IPS-20b (cell line): ENCODE measurements around the gene MLC1.

Experiments used
- H3K27ac ChIP-seq: one replicate; pipeline ENCODE4 v1.5.1; 2013; ENCODE audit warnings: low read length
- H3K27me3 ChIP-seq: 2 replicates; pipeline ENCODE4 v1.6.1; 2013; ENCODE audit warnings: mild to moderate bottlenecking, low read length, inconsistent platforms; ENCODE audit not compliant: insufficient read depth
- H3K36me3 ChIP-seq: 2 replicates; pipeline ENCODE4 v1.6.1; 2013; ENCODE audit warnings: low read depth, mild to moderate bottlenecking, inconsistent platforms, low read length, moderate library complexity; ENCODE audit not compliant: insufficient read depth
- H3K4me1 ChIP-seq: 2 replicates; pipeline ENCODE4 v1.6.1; 2013; ENCODE audit warnings: mild to moderate bottlenecking, control low read depth, inconsistent platforms, low read length, moderate library complexity; ENCODE audit not compliant: insufficient read depth
- H3K4me3 ChIP-seq: 2 replicates; pipeline ENCODE4 v1.5.1; 2013; ENCODE audit warnings: mild to moderate bottlenecking, low read length, inconsistent platforms
- H3K9ac ChIP-seq: 2 replicates; pipeline ENCODE4 v1.6.1; 2013; ENCODE audit warnings: low read depth, mild to moderate bottlenecking, inconsistent platforms, low read length, moderate library complexity
- H3K9me3 ChIP-seq: 2 replicates; pipeline ENCODE4 v1.6.1; 2013; ENCODE audit warnings: mild to moderate bottlenecking, low read depth, low read length, inconsistent platforms; ENCODE audit not compliant: insufficient read depth

The MLC1 gene

GRCh38 chr22:50117168-50117762, 32.0 kb upstream of the MLC1 start:
- no peak overlapping the region for H3K4me3 ChIP-seq
- H3K27me3 ChIP-seq: no peaks in the 10 kb centered on the region
- no peak overlapping the region for H3K9ac ChIP-seq
- no peaks in the 10 kb centered on the region for H3K4me1 ChIP-seq
- no peaks in the 10 kb centered on the region for H3K36me3 ChIP-seq
- H3K9me3 ChIP-seq: no peaks in the 10 kb centered on the region
- no peak overlapping the region for H3K27ac ChIP-seq

DNA sequence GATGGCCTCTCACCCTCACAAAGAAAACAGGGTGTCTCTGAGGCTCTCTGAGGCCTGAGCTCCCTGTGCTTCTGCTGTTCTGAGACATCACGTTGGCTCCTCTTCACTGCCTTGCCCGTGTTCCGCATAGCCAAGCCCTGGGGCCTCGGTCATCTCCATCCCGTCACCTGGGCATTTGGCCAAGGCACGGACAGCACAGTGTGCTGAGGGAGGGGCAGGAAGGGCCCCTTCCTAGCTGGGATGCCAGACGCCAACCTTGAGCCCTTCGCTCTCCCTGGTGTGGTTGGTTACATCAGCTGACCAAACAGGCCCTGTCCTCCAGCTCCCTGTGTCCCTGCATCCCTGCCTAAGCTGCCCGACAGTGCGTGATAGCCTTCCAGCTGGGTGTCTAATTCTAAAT, 30.5 kb upstream of the MLC1 start:
- H3K9me3 ChIP-seq: no peaks in the 10 kb centered on the region
- no peaks in the 10 kb centered on the region for H3K4me1 ChIP-seq
- H3K36me3 ChIP-seq: no peaks in the 10 kb centered on the region
- H3K27me3 ChIP-seq: no peaks in the 10 kb centered on the region
- H3K27ac ChIP-seq: no peak overlapping the region
- no peak overlapping the region for H3K9ac ChIP-seq
- H3K4me3 ChIP-seq: no peak overlapping the region

GRCh38 chr22:50114221-50115021, 29.2 kb upstream of the MLC1 start:
- Histone ChIP-seq H3K27ac (no peak overlapping the region), H3K27me3 (no peaks in the 10 kb centered on the region), H3K9ac (no peak overlapping the region), H3K36me3 (no peaks in the 10 kb centered on the region), H3K4me1 (no peaks in the 10 kb centered on the region), H3K4me3 (no peak overlapping the region), H3K9me3 (no peaks in the 10 kb centered on the region)

DNA sequence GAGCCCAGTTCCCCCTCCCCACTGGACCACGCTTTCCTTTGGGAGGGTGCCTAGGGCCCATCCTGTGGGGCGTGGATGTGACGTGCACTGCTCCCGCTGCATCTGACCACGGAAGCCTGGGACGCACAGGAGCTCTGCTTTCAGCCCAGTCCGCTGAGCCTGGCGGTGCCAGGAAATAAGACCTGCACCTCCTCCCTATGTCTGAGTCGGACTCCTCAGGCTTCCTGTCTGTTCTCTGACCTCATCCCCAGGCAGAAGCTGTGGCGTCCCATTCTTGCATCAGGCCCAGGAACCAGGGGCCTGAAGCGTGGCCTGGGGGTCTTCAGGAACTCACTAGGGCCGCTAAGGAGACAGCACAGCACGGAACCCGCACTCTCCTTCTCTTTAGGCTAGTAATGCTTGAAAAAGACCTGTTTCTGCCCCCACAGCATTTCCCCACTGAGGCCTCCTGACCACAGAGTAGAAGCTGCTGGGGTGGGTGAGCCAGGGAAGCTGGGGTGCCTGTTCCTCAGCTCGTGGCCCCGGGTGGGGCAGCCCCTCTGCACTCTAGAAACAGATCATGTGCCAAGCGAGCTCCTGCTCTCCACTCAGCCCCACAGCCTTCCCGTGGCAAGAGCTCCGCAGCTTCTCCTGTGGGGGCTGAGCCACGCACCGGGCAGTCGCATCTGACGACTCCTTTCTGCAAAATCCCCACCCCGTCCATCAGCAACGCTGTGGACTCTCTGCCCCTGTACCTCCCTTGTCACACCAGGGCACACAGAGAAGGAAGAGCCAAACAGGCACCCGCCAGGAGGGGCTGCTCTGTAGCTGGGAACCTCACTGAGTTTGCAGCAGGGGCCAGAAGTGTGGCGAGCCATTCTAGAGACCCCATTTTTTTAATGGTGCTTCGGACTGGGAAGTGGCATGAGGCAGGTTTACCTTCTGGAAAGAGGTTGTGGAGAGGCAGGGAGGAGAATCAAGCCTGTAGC, 27.2 kb upstream of the MLC1 start:
- no peak overlapping the region for H3K4me3 ChIP-seq
- H3K36me3 ChIP-seq: no peaks in the 10 kb centered on the region
- H3K9ac ChIP-seq: no peak overlapping the region
- no peaks in the 10 kb centered on the region for H3K27me3 ChIP-seq
- H3K9me3 ChIP-seq: no peaks in the 10 kb centered on the region
- H3K4me1 ChIP-seq: no peaks in the 10 kb centered on the region
- no peak overlapping the region for H3K27ac ChIP-seq

DNA sequence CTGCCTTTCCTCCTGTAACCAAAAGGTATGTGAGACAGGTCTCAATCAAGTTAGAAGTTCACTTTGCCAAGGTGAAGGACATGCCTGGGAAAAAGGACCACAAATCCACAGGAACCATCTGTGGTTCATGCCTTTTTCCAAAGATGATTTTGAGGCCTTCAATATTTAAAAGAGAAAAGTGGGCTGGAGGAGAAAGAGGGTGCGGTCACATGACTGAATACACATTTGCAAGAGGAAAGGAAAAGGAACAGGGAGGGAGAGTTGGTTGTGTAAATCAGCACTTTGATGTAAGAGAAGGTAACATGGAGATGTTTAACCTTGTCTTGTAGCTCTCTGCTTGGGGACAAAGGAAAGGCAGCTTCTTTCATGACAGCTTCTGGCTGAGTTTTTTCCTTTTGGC, 25.8 kb upstream of the MLC1 start:
- Histone ChIP-seq H3K27ac (no peak overlapping the region), H3K4me3 (no peak overlapping the region), H3K27me3 (no peaks in the 10 kb centered on the region), H3K9ac (no peak overlapping the region), H3K4me1 (no peaks in the 10 kb centered on the region), H3K36me3 (no peaks in the 10 kb centered on the region), H3K9me3 (no peaks in the 10 kb centered on the region)

- Histone ChIP-seq H3K36me3 (no peaks in the 10 kb centered on the region), H3K4me1 (no peaks in the 10 kb centered on the region)
Observed at GRCh38 chr22:50107529-50107928, 22.3 kb upstream of the MLC1 start.

GRCh38 chr22:50105208-50106100, 20.2 kb upstream of the MLC1 start:
- Histone ChIP-seq H3K27me3 (no peaks in the 10 kb centered on the region), H3K27ac (no peak overlapping the region), H3K9me3 (no peaks in the 10 kb centered on the region), H3K4me3 (no peak overlapping the region), H3K4me1 (no peaks in the 10 kb centered on the region), H3K9ac (no peak overlapping the region), H3K36me3 (no peaks in the 10 kb centered on the region)

More at GRCh38 chr22:50107529-50107928, 22.3 kb upstream of the MLC1 start:
- H3K27me3 ChIP-seq: no peaks in the 10 kb centered on the region
- no peaks in the 10 kb centered on the region for H3K9me3 ChIP-seq
- no peak overlapping the region for H3K27ac ChIP-seq
- H3K4me3 ChIP-seq: no peak overlapping the region
- H3K9ac ChIP-seq: no peak overlapping the region

DNA sequence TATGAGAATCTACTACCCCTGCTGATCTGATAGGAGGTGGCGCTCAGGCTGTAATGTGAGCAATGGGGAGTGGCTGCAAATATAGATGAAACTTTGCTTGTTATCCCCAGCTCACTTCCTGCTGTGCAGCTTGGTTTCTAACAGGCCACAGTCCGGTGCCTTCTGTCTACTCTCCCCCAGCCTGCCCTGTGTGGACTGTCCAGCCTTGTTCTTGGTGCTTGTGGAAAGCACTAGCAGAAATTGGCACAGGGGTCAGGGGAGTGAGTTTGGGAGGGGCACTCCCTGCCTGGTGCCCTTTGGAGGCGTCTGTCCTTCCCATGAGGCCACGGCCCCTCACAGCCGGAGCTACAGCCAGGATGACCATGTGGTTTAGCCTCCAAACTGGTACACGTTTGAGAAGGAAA, 18.9 kb upstream of the MLC1 start:
- H3K9me3 ChIP-seq: no peaks in the 10 kb centered on the region
- H3K9ac ChIP-seq: no peak overlapping the region
- H3K4me3 ChIP-seq: no peak overlapping the region
- H3K4me1 ChIP-seq: no peaks in the 10 kb centered on the region
- no peak overlapping the region for H3K27ac ChIP-seq
- H3K27me3 ChIP-seq: no peaks in the 10 kb centered on the region
- H3K36me3 ChIP-seq: no peaks in the 10 kb centered on the region

GRCh38 chr22:50102946-50103345, 17.7 kb upstream of the MLC1 start:
- Histone ChIP-seq H3K4me1 (no peaks in the 10 kb centered on the region), H3K36me3 (no peaks in the 10 kb centered on the region), H3K27me3 (no peaks in the 10 kb centered on the region), H3K9ac (no peak overlapping the region), H3K27ac (no peak overlapping the region), H3K4me3 (no peak overlapping the region), H3K9me3 (no peaks in the 10 kb centered on the region)

GRCh38 chr22:50101870-50102565, 16.8 kb upstream of the MLC1 start:
- no peak overlapping the region for H3K4me3 ChIP-seq
- H3K4me1 ChIP-seq: no peaks in the 10 kb centered on the region
- no peak overlapping the region for H3K9ac ChIP-seq
- no peaks in the 10 kb centered on the region for H3K9me3 ChIP-seq
- H3K36me3 ChIP-seq: no peaks in the 10 kb centered on the region
- no peak overlapping the region for H3K27ac ChIP-seq
- H3K27me3 ChIP-seq: no peaks in the 10 kb centered on the region
